K562 (cell line): ENCODE results near the gene THBS1. TPM values are rescaled to one million over a fixed set of nuclear protein-coding genes. Genes with fewer than 3 reads are reported as not detected.

ENCODE experiments used
- ATAC-seq: fragments of 200-7000 bp; cut with Tn5 transposase; 3 replicates; pipeline ENCODE4 v1.9.1; 2020; ENCODE audit warnings: moderate library complexity
- BruUV-seq: library from RNA; stranded (reverse); fragments of 400-500 nt; replicated peaks from 2 replicates; lab custom pipeline; 2021; lab: Mats Ljungman, UMichigan
- CTCF ChIA-PET: fragments of 300-600 bp; formaldehyde crosslinking; extraction: SDS; loops from one replicate; lab custom pipeline; 2021; ENCODE audit warnings: low intra/inter-chr PET ratio; lab: Yijun Ruan, JAX
- POLR2A ChIA-PET: fragments of 300-600, 350-650 bp; sonication (Branson Sonifier 250); formaldehyde crosslinking; extraction: SDS; loops from one replicate; lab custom pipeline; 2021; ENCODE audit warnings: antibody characterized with exemption, inconsistent platforms; lab: Yijun Ruan, JAX
- DNase-seq, 4 experiments: peaks; one replicate each; pipeline versions ENCODE4 v3.0.0 to v3.0.0-alpha.2; 2011 to 2018; ENCODE audit warnings: low spot score in 3 of 4, mixed read lengths in 3 of 4; ENCODE audit errors: extremely low read depth in 1 of 4
- FAIRE-seq: peaks from 2 replicates; lab custom pipeline; 2011; peaks lifted over from hg19 to GRCh38; lab: Jason Lieb, UNC
- H2AFZ ChIP-seq: 2 replicates; pipeline ENCODE4 v1.6.0; 2011; ENCODE audit warnings: low read depth, low read length, control low read depth, inconsistent platforms
- H3K27ac ChIP-seq: fragments of 200-600 bp; 3 replicates; pipeline ENCODE4 v1.8.0; 2011; ENCODE audit warnings: low read depth, mild to moderate bottlenecking, control low read depth, inconsistent platforms, low read length, moderate library complexity, mixed read lengths; ENCODE audit errors: extremely low read depth
- H3K27me3 ChIP-seq, 2 experiments: fragments of 300-600 bp in 1 of 2; 2 replicates in 1 of 2; 3 replicates in 1 of 2; pipeline versions ENCODE4 v1.6.0 to v1.8.0; 2011; ENCODE audit warnings: inconsistent platforms in 2 of 2, low read length in 2 of 2, mild to moderate bottlenecking in 1 of 2, mixed read lengths in 1 of 2, moderate library complexity in 1 of 2; ENCODE audit not compliant: control insufficient read depth in 2 of 2, insufficient read depth in 2 of 2
- H3K36me3 ChIP-seq: fragments of 300-600 bp; 3 replicates; pipeline ENCODE4 v1.8.0; 2011; ENCODE audit warnings: mild to moderate bottlenecking, low read length, inconsistent platforms; ENCODE audit not compliant: control insufficient read depth, insufficient read depth
- H3K4me1 ChIP-seq, 2 experiments: fragments of 200-600 bp in 1 of 2; replicated peaks in 1 of 2; 2 replicates in 1 of 2; 3 replicates in 1 of 2; pipeline versions ENCODE4 v1.5.1 to v1.8.0; 2011; ENCODE audit warnings: inconsistent platforms in 2 of 2, low read length in 2 of 2, mild to moderate bottlenecking in 1 of 2, mixed read lengths in 1 of 2, moderate library complexity in 1 of 2; ENCODE audit not compliant: control insufficient read depth in 2 of 2, insufficient read depth in 2 of 2
- H3K4me2 ChIP-seq: 2 replicates; pipeline ENCODE4 v1.6.1; 2011; ENCODE audit warnings: low read length, control low read depth, inconsistent platforms, mixed read lengths; ENCODE audit not compliant: insufficient read depth
- H3K4me3 ChIP-seq: fragments of 200-600 bp; sonication (generic), shearing (Covaris generic); 2 replicates; pipeline ENCODE4 v1.5.1; 2016; ENCODE audit warnings: control low read depth, inconsistent platforms
- H3K79me2 ChIP-seq: fragments of 200-600 bp; 3 replicates; pipeline ENCODE4 v1.8.0; 2011; ENCODE audit warnings: low read length, inconsistent platforms; ENCODE audit not compliant: control insufficient read depth, insufficient read depth
- H3K9ac ChIP-seq, 2 experiments: 2 replicates each; pipeline versions ENCODE4 v1.6.0 to v1.6.1; 2011; ENCODE audit warnings: low read depth in 2 of 2, low read length in 2 of 2, control low read depth in 1 of 2, inconsistent platforms in 1 of 2, mild to moderate bottlenecking in 1 of 2, mixed read lengths in 1 of 2; ENCODE audit not compliant: insufficient read depth in 1 of 2
- H3K9me1 ChIP-seq: one replicate; pipeline ENCODE4 v1.6.0; 2011; ENCODE audit warnings: inconsistent platforms, mild to moderate bottlenecking, low read length, moderate library complexity; ENCODE audit not compliant: control insufficient read depth, insufficient read depth
- H3K9me3 ChIP-seq: replicated peaks from 2 replicates; pipeline ENCODE4 v1.5.1; 2011; ENCODE audit warnings: low read depth, low read length, inconsistent platforms; ENCODE audit not compliant: control insufficient read depth, insufficient read depth
- H4K20me1 ChIP-seq: replicated peaks from 2 replicates; pipeline ENCODE4 v1.6.1; 2011; ENCODE audit warnings: low read length, inconsistent platforms, mixed read lengths; ENCODE audit not compliant: control insufficient read depth, insufficient read depth
- GABPA ChIP-seq: fragments of 200-800 bp; sonication (Bioruptor generic); conservative IDR thresholded peaks from 2 replicates; pipeline ENCODE4 v1.6.1; 2016; ENCODE audit warnings: low read depth, missing genetic modification characterization, missing compliant biosample characterization
- HNRNPH1 ChIP-seq: fragments of 200-400 bp; formaldehyde crosslinking; optimal IDR thresholded peaks from 2 replicates; pipeline ENCODE3; 2017; ENCODE audit warnings: low read depth, mild to moderate bottlenecking, low read length, moderate library complexity
- MNT ChIP-seq, 2 experiments: fragments of 450-650 bp; conservative IDR thresholded peaks; 2 replicates each; pipeline ENCODE4 v1.6.1; 2017; ENCODE audit warnings: mild to moderate bottlenecking in 2 of 2, moderate library complexity in 2 of 2
- NUFIP1 ChIP-seq: fragments of 450-650 bp; IDR thresholded peaks from 2 replicates; pipeline ENCODE4 v1.6.1; 2018; ENCODE audit not compliant: partially characterized antibody
- PHF20 ChIP-seq: fragments of 450-650 bp; IDR thresholded peaks from 2 replicates; pipeline ENCODE4 v1.6.1; 2018; ENCODE audit not compliant: partially characterized antibody
- RHOXF2B ChIP-seq: fragments of 250-450 bp; sonication (Bioruptor Pico); conservative IDR thresholded peaks from 2 replicates; pipeline ENCODE4 v1.5.1; 2021
- SMARCA4 ChIP-seq: fragments of 450-650 bp; IDR thresholded peaks from 2 replicates; pipeline ENCODE4 v1.6.1; 2016
- ZBTB12 ChIP-seq: fragments of 250-450 bp; sonication (Bioruptor Pico); IDR thresholded peaks from 2 replicates; pipeline ENCODE4 v1.4.0; 2020
- ZNF124 ChIP-seq: sonication (generic); formaldehyde crosslinking; IDR thresholded peaks from 2 replicates; pipeline ENCODE4 v1.8.1; 2022; ENCODE audit warnings: missing genetic modification reagents
- ZNF324 ChIP-seq: fragments of 250-450 bp; sonication (Bioruptor Pico); IDR thresholded peaks from 2 replicates; pipeline ENCODE4 v1.4.0; 2020; ENCODE audit warnings: mild to moderate bottlenecking
- ZNF785 ChIP-seq: fragments of 250-450 bp; sonication (Bioruptor Pico); IDR thresholded peaks from 2 replicates; pipeline ENCODE4 v1.4.0; 2020; ENCODE audit warnings: mild to moderate bottlenecking
- ZSCAN29 ChIP-seq: fragments of 450-650 bp; IDR thresholded peaks from 2 replicates; pipeline ENCODE4 v1.6.1; 2017
- WGBS: fragments of 100-300 bp; shearing (Covaris generic); methylation state at CpG from one replicate; pipeline ENCODE4 v1.1.6; 2016; ENCODE audit warnings: low coverage, mixed read lengths; ENCODE audit not compliant: insufficient coverage; ENCODE audit errors: missing lambda C conversion rate; 5-methylcytosine and 5-hydroxymethylcytosine counted together
- in situ Hi-C: fragments of 300-500 bp; cut with MboI; formaldehyde crosslinking; loops from 4 replicates; pipeline ENCODE4 v1.15.0; 2018; ENCODE audit warnings: inconsistent platforms, mixed read lengths
- intact Hi-C: fragments of 100-400 bp; cut with micrococcal nuclease; formaldehyde crosslinking; loops from 2 replicates; pipeline ENCODE4 v1.14.2; 2022
- polyA plus RNA-seq, 8 experiments: library from polyadenylated mRNA; depleted of rRNA in 4 of 8; stranded (reverse) in 5 of 8; unstranded in 3 of 8; fragments of >200 nt; fragmentation: Nextera tagmentation in 2 of 8; fragmentation: Illumina TruSeq in 1 of 8; extraction: Ambion mirVana in 2 of 8; extraction: Trizol in 1 of 8; gene quantifications; 2 replicates each; pipeline versions ENCODE4 v1.2.1 to v1.2.3, GENCODE V29; 2011 to 2014; ENCODE audit warnings: inconsistent platforms in 1 of 8, missing spikeins in 1 of 8
- total RNA-seq, 7 experiments: library from RNA; depleted of rRNA in 6 of 7; stranded (reverse); fragments of >200 nt in 6 of 7; fragmentation: Illumina TruSeq in 2 of 7; extraction: Trizol in 2 of 7; gene quantifications; 2 replicates each; pipeline versions ENCODE4 v1.2.1 to v1.2.3, GENCODE V29; 2011 to 2021; ENCODE audit warnings: low replicate concordance in 1 of 7

Gene THBS1
- total and polyA plus RNA-seq, 9 of the 15 experiments (the other 6 are each of a cell fraction or from before 2014, with no cell fraction given): 0.04 to 1.3 (median 0.40) TPM

GRCh38 chr15:39591896-39592315 is 11.0 kb downstream of the THBS1 start (continued):
- TF ChIP-seq NUFIP1: no peak
- TF ChIP-seq ZNF324 (CRISPR knock-in tag): no peak

GRCh38 chr15:39592500-39592899 is 11.6 kb downstream of the THBS1 start:
- H3K4me1 ChIP-seq: no peaks in the 10 kb centered on the region; a peak in 1 of 5 replicates
- in situ Hi-C loops: loop anchor here (25.0 kb wide), 1 partner anchor 780 kb away; no protein-coding TSS in a partner anchor
- DNase-seq: no peak
- no peak overlapping the region for H2AFZ ChIP-seq
- POLR2A ChIA-PET: interaction anchor here (1.3 kb wide), 1 partner anchor 15 kb away, joined by 4 read pairs; no protein-coding TSS in a partner anchor
- no peak for FAIRE-seq
- no peak overlapping the region for H3K27ac ChIP-seq
- H3K4me2 ChIP-seq: no peak overlapping the region
- BruUV-seq: no TSS peak
- H3K4me3 ChIP-seq: no peak overlapping the region
- TF ChIP-seq ZNF124 (CRISPR knock-in tag): no peak
- no peak for TF ChIP-seq ZBTB12 (CRISPR knock-in tag)
- no peak for TF ChIP-seq SMARCA4
- TF ChIP-seq MNT (conservative IDR thresholded peaks at IDR 0.05): no peak
- TF ChIP-seq RHOXF2B (CRISPR knock-in tag): no peak
- TF ChIP-seq ZNF785 (CRISPR knock-in tag): no peak
- TF ChIP-seq GABPA (tag): no peak
- no peak for TF ChIP-seq PHF20
- no peak for TF ChIP-seq ZSCAN29
- no peak for TF ChIP-seq HNRNPH1
- TF ChIP-seq, all 486 proteins: peak for 0
- ATAC-seq: no peak
- H3K79me2 ChIP-seq: no peaks in the 10 kb centered on the region
- H3K9me1 ChIP-seq: no peaks in the 10 kb centered on the region
- H3K36me3 ChIP-seq: no peaks in the 10 kb centered on the region
- peaks cover 30 to 50% of the 10 kb centered on the region in 2 experiments for H3K27me3 ChIP-seq
- H3K9me3 ChIP-seq: no peaks in the 10 kb centered on the region
- WGBS: 0% methylated on average over 6 of the region's 6 CpGs
- CTCF ChIA-PET: no interaction called here
- H4K20me1 ChIP-seq: no peaks in the 10 kb centered on the region
- intact Hi-C loops: no loop called here
- no peak overlapping the region for H3K9ac ChIP-seq
